Astrocyte (in vitro differentiated cells and primary cell): ENCODE data around the gene NR1H3.

Source experiments
- CTCF ChIP-seq: IDR thresholded peaks from 2 replicates; pipeline ENCODE4 v1.5.1; 2011; ENCODE audit warnings: low read depth, mild to moderate bottlenecking, inconsistent platforms, low read length, moderate library complexity; ENCODE audit not compliant: insufficient read depth
- EZH2 ChIP-seq: IDR thresholded peaks from 2 replicates; pipeline ENCODE4 v1.6.1; 2012; ENCODE audit warnings: mild to moderate bottlenecking, low read length, inconsistent platforms; ENCODE audit not compliant: insufficient read depth

GRCh38 chr11:47249378-47249715, 8.4 kb upstream of the NR1H3 start:
- TF ChIP-seq CTCF (no peak), EZH2 (no peak)
